ENCODE measurements around the gene RFT1.

- TF ChIP-seq, protein P1, sequence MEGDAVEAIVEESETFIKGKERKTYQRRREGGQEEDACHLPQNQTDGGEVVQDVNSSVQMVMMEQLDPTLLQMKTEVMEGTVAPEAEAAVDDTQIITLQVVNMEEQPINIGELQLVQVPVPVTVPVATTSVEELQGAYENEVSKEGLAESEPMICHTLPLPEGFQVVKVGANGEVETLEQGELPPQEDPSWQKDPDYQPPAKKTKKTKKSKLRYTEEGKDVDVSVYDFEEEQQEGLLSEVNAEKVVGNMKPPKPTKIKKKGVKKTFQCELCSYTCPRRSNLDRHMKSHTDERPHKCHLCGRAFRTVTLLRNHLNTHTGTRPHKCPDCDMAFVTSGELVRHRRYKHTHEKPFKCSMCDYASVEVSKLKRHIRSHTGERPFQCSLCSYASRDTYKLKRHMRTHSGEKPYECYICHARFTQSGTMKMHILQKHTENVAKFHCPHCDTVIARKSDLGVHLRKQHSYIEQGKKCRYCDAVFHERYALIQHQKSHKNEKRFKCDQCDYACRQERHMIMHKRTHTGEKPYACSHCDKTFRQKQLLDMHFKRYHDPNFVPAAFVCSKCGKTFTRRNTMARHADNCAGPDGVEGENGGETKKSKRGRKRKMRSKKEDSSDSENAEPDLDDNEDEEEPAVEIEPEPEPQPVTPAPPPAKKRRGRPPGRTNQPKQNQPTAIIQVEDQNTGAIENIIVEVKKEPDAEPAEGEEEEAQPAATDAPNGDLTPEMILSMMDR (IDR thresholded peaks at IDR 0.05; ENCODE audit: low read length): no peak
- TF ChIP-seq EZH2phosphoT487 (IDR thresholded peaks at IDR 0.05; ENCODE audit: low read length): no peak
Observed at GRCh38 chr3:53102601-53103147, 27.6 kb downstream of the RFT1 start.
